ENCODE results near the gene PRICKLE4.

PRICKLE4 gene

DNA sequence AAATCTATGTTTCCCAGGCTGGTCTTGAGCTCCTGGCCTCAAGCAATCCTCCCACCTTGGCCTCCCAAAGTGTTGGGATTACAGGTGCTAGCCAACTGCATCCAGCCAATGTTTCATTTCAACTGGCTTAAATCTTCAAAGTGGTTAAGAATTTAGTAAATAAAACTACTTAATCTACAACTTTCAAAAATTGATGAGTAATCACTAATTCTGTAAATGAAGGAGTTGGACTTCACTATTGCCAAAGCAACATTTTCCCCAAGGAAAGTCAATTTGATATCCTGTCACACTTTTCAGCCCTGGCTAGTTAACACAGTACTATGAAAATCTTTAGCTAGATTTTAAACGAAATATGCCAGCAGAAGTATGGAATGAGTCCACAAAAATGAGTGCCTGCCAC is 10.7 kb downstream of the PRICKLE4 start:
- TF ChIP-seq EZH2 (IDR thresholded peaks at IDR 0.05; ENCODE audit: borderline replicate concordance, low read depth, low read length, severe bottlenecking): no peak
- TF ChIP-seq, protein P1, sequence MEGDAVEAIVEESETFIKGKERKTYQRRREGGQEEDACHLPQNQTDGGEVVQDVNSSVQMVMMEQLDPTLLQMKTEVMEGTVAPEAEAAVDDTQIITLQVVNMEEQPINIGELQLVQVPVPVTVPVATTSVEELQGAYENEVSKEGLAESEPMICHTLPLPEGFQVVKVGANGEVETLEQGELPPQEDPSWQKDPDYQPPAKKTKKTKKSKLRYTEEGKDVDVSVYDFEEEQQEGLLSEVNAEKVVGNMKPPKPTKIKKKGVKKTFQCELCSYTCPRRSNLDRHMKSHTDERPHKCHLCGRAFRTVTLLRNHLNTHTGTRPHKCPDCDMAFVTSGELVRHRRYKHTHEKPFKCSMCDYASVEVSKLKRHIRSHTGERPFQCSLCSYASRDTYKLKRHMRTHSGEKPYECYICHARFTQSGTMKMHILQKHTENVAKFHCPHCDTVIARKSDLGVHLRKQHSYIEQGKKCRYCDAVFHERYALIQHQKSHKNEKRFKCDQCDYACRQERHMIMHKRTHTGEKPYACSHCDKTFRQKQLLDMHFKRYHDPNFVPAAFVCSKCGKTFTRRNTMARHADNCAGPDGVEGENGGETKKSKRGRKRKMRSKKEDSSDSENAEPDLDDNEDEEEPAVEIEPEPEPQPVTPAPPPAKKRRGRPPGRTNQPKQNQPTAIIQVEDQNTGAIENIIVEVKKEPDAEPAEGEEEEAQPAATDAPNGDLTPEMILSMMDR (IDR thresholded peaks at IDR 0.05; ENCODE audit: borderline replicate concordance, extremely low read depth, low read length, poor library complexity, severe bottlenecking): no peak
- Histone ChIP-seq H3K4me2 (ENCODE audit: insufficient read depth, low read length) (no peak overlapping the region), H3K79me2 (ENCODE audit: insufficient read depth, low read length) (peaks cover 36% of the 10 kb centered on the region), H3K4me1 (ENCODE audit: insufficient read depth, low read length) (peaks cover 20% of the 10 kb centered on the region), H3K36me3 (ENCODE audit: insufficient read depth, low read length) (peaks cover 63% of the 10 kb centered on the region), H4K20me1 (ENCODE audit: insufficient read depth, low read length) (peaks cover 8% of the 10 kb centered on the region; the same call in 1 of the 2 replicates), H3K9me3 (ENCODE audit: insufficient read depth, low read length, severe bottlenecking) (no peaks in the 10 kb centered on the region), H3K9ac (ENCODE audit: low read depth, low read length) (no peak overlapping the region), H3K27me3 (ENCODE audit: insufficient read depth, low read length, poor library complexity) (no peaks in the 10 kb centered on the region), H2AFZ (ENCODE audit: low read depth, low read length) (no peak overlapping the region), H3K4me3 (ENCODE audit: low read depth in 1 of 2, low read length in 2 of 2) (no peak overlapping the region), H3K27ac (ENCODE audit: low read length) (no peak overlapping the region)
- ATAC-seq (ENCODE audit: insufficient read depth, low read depth): no peak
- no peak for DNase-seq

DNA sequence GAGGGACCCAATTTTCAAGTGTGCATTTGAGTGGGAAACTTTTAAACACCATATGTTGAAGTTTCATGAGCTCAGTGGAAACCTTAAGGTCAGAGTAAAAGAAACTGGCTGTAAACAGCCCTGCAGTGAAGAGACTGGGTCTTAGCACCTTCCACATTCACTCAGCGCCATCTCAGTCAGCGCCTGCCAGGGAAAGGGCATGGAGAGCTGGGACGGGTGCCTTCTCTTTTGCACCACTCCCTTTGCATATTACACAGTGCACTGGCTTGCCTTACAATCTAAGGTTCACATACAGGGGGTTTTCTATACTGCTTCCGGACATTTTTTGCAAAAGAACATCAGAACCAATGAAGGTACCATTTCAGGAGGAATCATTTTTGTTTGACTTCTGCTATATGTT is 11.4 kb downstream of the PRICKLE4 start:
- H3K9me3 ChIP-seq (ENCODE audit: insufficient read depth, low read length, severe bottlenecking): no peaks in the 10 kb centered on the region
- no peak overlapping the region for H3K4me3 ChIP-seq (ENCODE audit: low read depth in 1 of 2, low read length in 2 of 2)
- H3K9ac ChIP-seq (ENCODE audit: low read depth, low read length): no peak overlapping the region
- no peak overlapping the region for H3K27ac ChIP-seq (ENCODE audit: low read length)
- ATAC-seq (ENCODE audit: insufficient read depth, low read depth): no peak
- TF ChIP-seq, protein P1 (IDR thresholded peaks at IDR 0.05; ENCODE audit: borderline replicate concordance, extremely low read depth, low read length, poor library complexity, severe bottlenecking): no peak
- TF ChIP-seq EZH2 (IDR thresholded peaks at IDR 0.05; ENCODE audit: borderline replicate concordance, low read depth, low read length, severe bottlenecking): no peak
- H4K20me1 ChIP-seq (ENCODE audit: insufficient read depth, low read length): peaks cover 8% of the 10 kb centered on the region; the same call in 1 of the 2 replicates
- no peak overlapping the region for H3K4me2 ChIP-seq (ENCODE audit: insufficient read depth, low read length)
- H3K4me1 ChIP-seq (ENCODE audit: insufficient read depth, low read length): peaks cover 20% of the 10 kb centered on the region
- H3K79me2 ChIP-seq (ENCODE audit: insufficient read depth, low read length): peaks cover 31% of the 10 kb centered on the region
- no peaks in the 10 kb centered on the region for H3K27me3 ChIP-seq (ENCODE audit: insufficient read depth, low read length, poor library complexity)
- DNase-seq: no peak
- H3K36me3 ChIP-seq (ENCODE audit: insufficient read depth, low read length): peaks cover 68% of the 10 kb centered on the region
- H2AFZ ChIP-seq (ENCODE audit: low read depth, low read length): no peak overlapping the region

DNA sequence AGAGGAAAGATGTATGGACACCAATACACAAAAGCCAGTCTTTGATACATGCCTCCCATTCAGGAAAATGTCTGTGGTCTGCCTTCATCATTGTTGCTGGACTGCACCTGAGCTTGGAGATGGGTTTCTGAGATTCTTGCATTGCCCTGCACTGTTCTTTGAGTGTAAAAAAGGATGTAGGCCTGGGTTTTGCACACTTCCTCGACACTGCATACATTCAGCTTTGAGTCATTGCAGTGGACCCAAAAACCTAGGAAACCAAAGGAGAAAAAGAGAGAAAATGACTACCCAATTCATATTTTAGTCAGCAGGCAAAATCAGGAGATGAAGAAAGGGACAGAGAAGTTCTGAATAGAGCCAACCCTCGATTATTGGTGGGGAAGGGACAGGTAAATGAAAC is 15.9 kb downstream of the PRICKLE4 start:
- DNase-seq (no peak), ATAC-seq (ENCODE audit: insufficient read depth, low read depth) (no peak)
- Histone ChIP-seq H3K36me3 (ENCODE audit: insufficient read depth, low read length) (peaks cover 75% of the 10 kb centered on the region), H3K27ac (ENCODE audit: low read length) (no peak overlapping the region), H3K27me3 (ENCODE audit: insufficient read depth, low read length, poor library complexity) (no peaks in the 10 kb centered on the region), H3K79me2 (ENCODE audit: insufficient read depth, low read length) (no peaks in the 10 kb centered on the region; the same call in 1 of the 2 replicates), H3K9me3 (ENCODE audit: insufficient read depth, low read length, severe bottlenecking) (no peaks in the 10 kb centered on the region), H3K4me3 (ENCODE audit: low read depth in 1 of 2, low read length in 2 of 2) (no peak overlapping the region), H3K4me1 (ENCODE audit: insufficient read depth, low read length) (no peaks in the 10 kb centered on the region), H4K20me1 (ENCODE audit: insufficient read depth, low read length) (no peaks in the 10 kb centered on the region), H3K9ac (ENCODE audit: low read depth, low read length) (no peak overlapping the region), H3K4me2 (ENCODE audit: insufficient read depth, low read length) (no peak overlapping the region), H2AFZ (ENCODE audit: low read depth, low read length) (no peak overlapping the region)
- TF ChIP-seq, protein P1 (IDR thresholded peaks at IDR 0.05; ENCODE audit: borderline replicate concordance, extremely low read depth, low read length, poor library complexity, severe bottlenecking): no peak
- no peak for TF ChIP-seq EZH2 (IDR thresholded peaks at IDR 0.05; ENCODE audit: borderline replicate concordance, low read depth, low read length, severe bottlenecking)

Measured in DND-41 (cell line).